ENCODE results near the gene MS4A4A.
"Not testable (repeated sequence)": the region's sequence is repeated elsewhere in the genome, so short reads cannot be mapped to it uniquely, and the experiment has no call there.

Gene MS4A4A

GRCh38 chr11:60265373-60266214 lies 14.9 kb upstream of the MS4A4A start:
- H3K4me3 ChIP-seq (ENCODE audit: low read depth, low read length) = no peak overlapping the region
- DNase-seq (ENCODE audit: low read depth) = no peak
- TF ChIP-seq CTCF (IDR thresholded peaks at IDR 0.05; ENCODE audit: low read depth, low read length, missing control alignments) = peak; percentile 65

GRCh38 chr11:60274416-60274815 lies 6.0 kb upstream of the MS4A4A start:
- TF ChIP-seq CTCF (IDR thresholded peaks at IDR 0.05; ENCODE audit: low read depth, low read length, missing control alignments) = no peak
- no peak overlapping the region for H3K4me3 ChIP-seq (ENCODE audit: low read depth, low read length)
- DNase-seq (ENCODE audit: low read depth) = no peak

- H3K4me3 ChIP-seq (ENCODE audit: low read depth, low read length) = no peak overlapping the region
- DNase-seq (ENCODE audit: low read depth) = no peak
- TF ChIP-seq CTCF (IDR thresholded peaks at IDR 0.05; ENCODE audit: low read depth, low read length, missing control alignments) = no peak
Observed at GRCh38 chr11:60281485-60281884, 1.0 kb downstream of the MS4A4A start.

GRCh38 chr11:60282286-60282685 lies 1.8 kb downstream of the MS4A4A start:
- no peak overlapping the region for H3K4me3 ChIP-seq (ENCODE audit: low read depth, low read length)
- no peak for DNase-seq (ENCODE audit: low read depth)
- TF ChIP-seq CTCF (IDR thresholded peaks at IDR 0.05; ENCODE audit: low read depth, low read length, missing control alignments) = no peak

GRCh38 chr11:60285411-60286126 lies 5.1 kb downstream of the MS4A4A start:
- not testable (repeated sequence) for H3K4me3 ChIP-seq (ENCODE audit: low read depth, low read length)

GRCh38 chr11:60288531-60288930 lies 8.1 kb downstream of the MS4A4A start:
- DNase-seq (ENCODE audit: low read depth) = no peak
- no peak overlapping the region for H3K4me3 ChIP-seq (ENCODE audit: low read depth, low read length)
- no peak for TF ChIP-seq CTCF (IDR thresholded peaks at IDR 0.05; ENCODE audit: low read depth, low read length, missing control alignments)

More at GRCh38 chr11:60285411-60286126, 5.1 kb downstream of the MS4A4A start:
- DNase-seq (ENCODE audit: low read depth) = not testable (repeated sequence)

- H3K4me3 ChIP-seq (ENCODE audit: low read depth, low read length) = no peak overlapping the region
- no peak for TF ChIP-seq CTCF (IDR thresholded peaks at IDR 0.05; ENCODE audit: low read depth, low read length, missing control alignments)
- DNase-seq (ENCODE audit: low read depth) = no peak
Observed at GRCh38 chr11:60292145-60292544, 11.7 kb downstream of the MS4A4A start.

All from GM12864 (cell line).